Measurements from ENCODE around the gene SNCG.
"Not testable (repeated sequence)": the region's sequence is repeated elsewhere in the genome, so short reads cannot be mapped to it uniquely, and the experiment has no call there.

Gene SNCG

DNA sequence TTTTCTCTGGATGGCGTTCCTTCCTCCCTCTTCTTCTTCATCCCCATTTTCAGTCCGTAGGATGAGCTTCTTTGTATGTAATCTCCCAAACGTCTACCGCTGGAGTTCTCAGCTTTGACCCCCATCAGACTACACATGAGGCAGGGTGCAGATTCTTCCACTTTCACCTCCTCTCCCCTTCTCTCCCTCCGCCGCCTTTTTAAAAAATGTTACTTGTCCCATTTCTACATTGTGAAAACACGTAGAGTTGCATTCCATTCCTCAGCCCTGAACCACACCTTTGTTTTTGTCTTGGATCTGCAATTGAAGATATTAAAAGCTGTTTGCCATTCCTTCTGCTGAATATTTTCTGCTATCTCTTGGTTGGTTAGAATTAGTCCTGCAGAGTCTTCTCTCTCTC lies 16.1 kb downstream of the SNCG start:
- TF ChIP-seq, protein P1, sequence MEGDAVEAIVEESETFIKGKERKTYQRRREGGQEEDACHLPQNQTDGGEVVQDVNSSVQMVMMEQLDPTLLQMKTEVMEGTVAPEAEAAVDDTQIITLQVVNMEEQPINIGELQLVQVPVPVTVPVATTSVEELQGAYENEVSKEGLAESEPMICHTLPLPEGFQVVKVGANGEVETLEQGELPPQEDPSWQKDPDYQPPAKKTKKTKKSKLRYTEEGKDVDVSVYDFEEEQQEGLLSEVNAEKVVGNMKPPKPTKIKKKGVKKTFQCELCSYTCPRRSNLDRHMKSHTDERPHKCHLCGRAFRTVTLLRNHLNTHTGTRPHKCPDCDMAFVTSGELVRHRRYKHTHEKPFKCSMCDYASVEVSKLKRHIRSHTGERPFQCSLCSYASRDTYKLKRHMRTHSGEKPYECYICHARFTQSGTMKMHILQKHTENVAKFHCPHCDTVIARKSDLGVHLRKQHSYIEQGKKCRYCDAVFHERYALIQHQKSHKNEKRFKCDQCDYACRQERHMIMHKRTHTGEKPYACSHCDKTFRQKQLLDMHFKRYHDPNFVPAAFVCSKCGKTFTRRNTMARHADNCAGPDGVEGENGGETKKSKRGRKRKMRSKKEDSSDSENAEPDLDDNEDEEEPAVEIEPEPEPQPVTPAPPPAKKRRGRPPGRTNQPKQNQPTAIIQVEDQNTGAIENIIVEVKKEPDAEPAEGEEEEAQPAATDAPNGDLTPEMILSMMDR (IDR thresholded peaks at IDR 0.05; ENCODE audit: control extremely low read depth, extremely low read depth, low read depth, missing control alignments) = no peak
- CTCF ChIA-PET = interaction anchor here (1.1 kb wide), 1 partner anchor 13 kb away, joined by 3 read pairs; no protein-coding TSS in a partner anchor
- no peak for DNase-seq (ENCODE audit: extremely low spot score)

DNA sequence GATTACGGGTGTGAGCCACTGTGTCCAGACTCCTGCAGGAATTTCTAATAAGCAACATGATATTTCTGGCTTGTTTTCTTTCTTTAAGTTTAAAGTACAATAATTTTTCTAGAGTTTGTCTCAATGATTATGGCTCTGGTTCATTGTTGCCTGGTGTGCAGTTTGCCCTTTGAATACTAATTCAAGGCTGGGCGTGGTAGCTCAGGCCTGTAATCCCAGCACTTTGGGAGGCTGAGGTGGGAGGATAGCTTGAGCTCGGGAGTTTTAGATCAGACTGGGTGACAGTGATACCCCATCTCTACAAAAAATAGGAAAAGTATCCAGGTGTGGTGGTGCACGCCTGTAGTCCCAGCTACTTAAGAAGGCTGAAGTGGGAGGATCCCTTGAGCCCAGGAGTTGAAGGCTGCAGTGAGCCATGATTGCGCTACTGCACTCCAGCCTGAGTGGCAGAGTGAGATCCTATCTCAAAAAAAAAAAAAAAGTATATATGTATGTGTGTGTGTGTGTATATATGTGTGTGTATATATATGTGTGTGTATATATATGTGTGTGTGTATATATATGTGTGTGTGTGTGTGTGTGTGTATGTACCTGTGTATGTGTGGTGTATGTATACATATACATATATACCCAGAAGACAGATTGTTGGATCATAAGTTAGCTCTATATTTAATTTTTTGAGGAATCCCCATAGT lies 18.1 kb downstream of the SNCG start:
- ChIA-PET POLR2A (no interaction called here), CTCF (interaction anchor here (1.1 to 2.6 kb wide), 2 partner anchors 10 to 16 kb away, joined by 5 to 14 read pairs; no protein-coding TSS in a partner anchor)
- DNase-seq (ENCODE audit: extremely low spot score) = no peak
- TF ChIP-seq, protein P1 (IDR thresholded peaks at IDR 0.05; ENCODE audit: control extremely low read depth, extremely low read depth, low read depth, missing control alignments) = no peak

More for the DNA sequence above, 16.1 kb downstream of the SNCG start:
- POLR2A ChIA-PET = no interaction called here

DNA sequence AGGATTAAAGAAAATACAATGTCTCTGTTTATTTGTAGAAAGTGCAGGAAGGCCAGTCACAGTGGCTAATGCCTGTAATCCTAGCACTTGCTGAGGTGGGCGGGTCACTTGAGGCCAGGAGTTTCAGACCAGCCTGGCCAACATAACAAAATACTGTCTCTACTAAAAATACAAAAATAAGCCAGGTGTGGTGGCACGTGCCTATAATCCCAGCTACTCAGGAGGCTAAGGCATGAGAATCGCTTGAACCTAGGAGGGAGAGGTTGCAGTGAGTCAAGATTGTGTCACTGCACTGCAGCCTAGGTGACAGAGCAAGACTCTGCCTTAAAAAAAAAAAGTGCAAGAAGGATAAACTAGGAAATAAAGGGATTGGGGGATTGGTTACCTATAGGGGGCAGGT lies 20.1 kb downstream of the SNCG start:
- CTCF ChIA-PET = interaction anchor here (1.3 kb wide), 1 partner anchor 40 kb away, joined by 3 read pairs; no protein-coding TSS in a partner anchor
- POLR2A ChIA-PET; DNase-seq (ENCODE audit: extremely low spot score): not testable (repeated sequence)

DNA sequence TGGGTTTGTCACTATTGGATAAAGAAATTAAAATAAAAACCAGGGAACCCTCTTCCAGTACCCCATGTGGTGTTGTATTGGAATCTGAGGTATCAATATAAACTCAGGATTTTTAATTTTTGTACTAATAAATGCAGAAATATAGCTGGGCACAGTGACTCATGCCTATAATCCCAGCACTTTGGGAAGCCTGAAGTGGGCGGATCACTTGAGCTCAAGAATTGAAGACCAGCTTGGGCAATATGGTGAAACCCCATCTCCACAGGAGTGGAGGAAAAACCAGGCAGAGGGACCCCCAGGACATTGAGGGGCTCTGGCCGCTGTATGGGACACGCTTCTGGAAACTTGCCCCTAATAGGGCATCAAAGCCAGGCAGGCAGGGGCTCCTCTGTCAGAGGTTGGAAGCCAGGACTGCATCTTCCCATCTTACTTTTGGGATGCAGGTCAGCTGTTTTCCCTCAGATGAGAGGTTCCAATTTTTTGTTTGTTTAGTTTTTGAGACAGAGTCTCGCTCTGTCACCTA lies 21.0 kb downstream of the SNCG start:
- ChIA-PET POLR2A (no interaction called here), CTCF (interaction anchor here (1.0 to 1.7 kb wide), 2 partner anchors 8 to 13 kb away, joined by 3 to 4 read pairs; no protein-coding TSS in a partner anchor)
- TF ChIP-seq, protein P1 (IDR thresholded peaks at IDR 0.05; ENCODE audit: control extremely low read depth, extremely low read depth, low read depth, missing control alignments) = no peak
- DNase-seq (ENCODE audit: extremely low spot score) = no peak

DNA sequence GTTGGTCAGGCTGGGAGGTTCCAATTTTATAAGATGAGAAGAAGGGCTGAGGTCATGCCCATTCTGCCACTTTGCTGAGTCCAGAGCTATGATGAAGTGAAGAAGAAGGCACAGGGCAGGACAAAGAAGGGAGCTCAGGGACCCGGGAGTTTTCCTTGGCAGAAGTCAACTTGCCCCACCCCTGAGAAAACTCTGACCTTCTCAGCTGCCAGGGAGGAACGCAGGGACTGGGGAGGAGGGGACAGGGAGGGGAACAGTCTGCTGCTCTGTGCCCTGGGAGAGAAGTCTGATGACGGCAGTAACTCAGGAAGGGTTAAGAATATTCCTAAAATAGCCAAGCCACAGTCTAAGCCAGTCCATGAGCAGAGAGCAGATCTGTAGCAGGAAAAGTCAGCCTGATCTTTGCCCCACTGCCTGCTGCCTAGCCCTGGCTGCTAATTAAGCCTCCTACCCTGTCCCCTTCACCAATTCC lies 21.6 kb downstream of the SNCG start:
- ChIA-PET CTCF (interaction anchor here (1.0 to 1.7 kb wide), 2 partner anchors 9 to 12 kb away, joined by 3 to 4 read pairs; no protein-coding TSS in a partner anchor), POLR2A (no interaction called here)
- TF ChIP-seq, protein P1 (IDR thresholded peaks at IDR 0.05; ENCODE audit: control extremely low read depth, extremely low read depth, low read depth, missing control alignments) = no peak
- DNase-seq (ENCODE audit: extremely low spot score) = no peak

DNA sequence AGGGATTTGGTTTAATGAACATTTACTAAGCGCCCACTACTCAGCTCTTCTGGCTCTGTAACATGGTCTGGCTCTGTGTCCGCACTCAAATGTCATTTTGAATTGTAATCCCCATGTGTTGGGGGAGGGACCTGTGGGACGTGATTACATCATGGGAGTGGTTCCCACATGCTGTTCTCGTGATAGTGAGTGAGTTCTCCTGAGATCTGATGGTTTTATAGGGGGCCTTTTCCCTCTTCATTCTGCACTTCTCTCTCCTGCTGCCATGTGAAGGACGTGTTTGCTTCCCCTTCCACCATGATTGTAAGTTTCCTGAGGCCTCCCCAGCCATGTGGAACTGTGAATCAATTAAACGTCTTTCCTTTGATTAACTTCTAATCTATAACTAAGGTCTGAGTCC lies 22.6 kb downstream of the SNCG start:
- DNase-seq (ENCODE audit: extremely low spot score); POLR2A ChIA-PET: not testable (repeated sequence)
- CTCF ChIA-PET = interaction anchor here (1.6 to 1.7 kb wide), 2 partner anchors 10 to 11 kb away, joined by 3 to 4 read pairs; no protein-coding TSS in a partner anchor

DNA sequence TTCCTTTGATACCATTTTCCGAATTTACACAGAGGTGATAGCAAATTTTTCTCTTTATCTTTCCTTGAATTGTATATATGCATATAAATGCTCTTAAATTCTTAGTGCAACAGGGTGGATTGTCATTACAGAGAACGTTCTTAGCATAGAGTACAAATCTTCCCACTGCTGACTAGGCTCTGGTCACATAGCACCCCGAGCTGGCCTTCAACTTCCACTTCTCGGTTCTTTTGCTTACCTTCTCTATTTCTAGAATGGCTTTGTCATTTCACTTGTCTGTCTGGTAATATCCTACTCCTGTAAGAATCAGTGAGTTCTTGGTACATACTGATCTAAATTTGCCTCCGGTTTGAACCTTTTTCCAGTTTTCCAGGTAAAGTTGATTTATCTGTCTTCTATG lies 23.3 kb downstream of the SNCG start:
- POLR2A ChIA-PET = no interaction called here
- TF ChIP-seq, protein P1 (IDR thresholded peaks at IDR 0.05; ENCODE audit: control extremely low read depth, extremely low read depth, low read depth, missing control alignments) = no peak

DNA sequence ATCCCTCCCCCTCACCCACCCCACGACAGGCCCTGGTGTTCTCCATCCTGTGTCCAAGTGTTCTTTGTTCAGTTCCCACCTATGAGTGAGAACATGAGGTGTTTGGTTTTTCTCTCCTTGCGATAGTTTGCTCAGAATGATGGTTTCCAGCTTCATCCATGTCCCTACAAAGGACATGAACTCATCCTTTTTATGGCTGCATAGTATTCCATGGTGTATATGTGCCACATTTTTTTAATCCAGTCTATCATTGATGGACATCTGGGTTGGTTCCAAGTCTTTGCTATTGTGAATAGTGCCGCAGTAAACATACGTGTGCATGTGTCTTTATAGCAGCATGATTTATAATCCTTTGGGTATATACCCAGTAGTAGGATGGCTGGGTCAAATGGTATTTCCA lies 26.1 kb downstream of the SNCG start:
- DNase-seq (ENCODE audit: extremely low spot score); POLR2A ChIA-PET; CTCF ChIA-PET: not testable (repeated sequence)

More for the DNA sequence above, 23.3 kb downstream of the SNCG start:
- CTCF ChIA-PET = interaction anchor here (1.6 kb wide), 1 partner anchor 11 kb away, joined by 3 read pairs; no protein-coding TSS in a partner anchor
- no peak for DNase-seq (ENCODE audit: extremely low spot score)
